Measurements from ENCODE around the gene TBC1D16.

DNA sequence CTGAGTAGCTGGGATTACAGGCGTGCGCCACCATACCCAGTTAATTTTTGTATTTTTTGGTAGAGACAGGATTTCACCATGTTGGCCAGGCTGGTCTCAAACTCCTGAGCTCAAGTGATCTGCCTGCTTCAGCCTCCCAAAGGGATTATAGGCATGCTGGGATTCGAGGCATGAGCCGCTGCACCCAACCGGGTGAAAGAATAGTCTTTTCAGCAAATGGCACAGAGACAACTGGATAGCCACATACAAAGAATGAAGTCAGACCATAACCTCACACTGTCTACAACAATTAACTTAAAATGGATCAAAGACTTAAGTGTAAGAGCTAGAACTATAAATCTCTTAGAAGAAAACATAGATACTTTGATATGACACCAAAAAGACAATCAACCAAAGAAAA lies 67.6 kb downstream of the TBC1D16 start:
- TF ChIP-seq, protein P1, sequence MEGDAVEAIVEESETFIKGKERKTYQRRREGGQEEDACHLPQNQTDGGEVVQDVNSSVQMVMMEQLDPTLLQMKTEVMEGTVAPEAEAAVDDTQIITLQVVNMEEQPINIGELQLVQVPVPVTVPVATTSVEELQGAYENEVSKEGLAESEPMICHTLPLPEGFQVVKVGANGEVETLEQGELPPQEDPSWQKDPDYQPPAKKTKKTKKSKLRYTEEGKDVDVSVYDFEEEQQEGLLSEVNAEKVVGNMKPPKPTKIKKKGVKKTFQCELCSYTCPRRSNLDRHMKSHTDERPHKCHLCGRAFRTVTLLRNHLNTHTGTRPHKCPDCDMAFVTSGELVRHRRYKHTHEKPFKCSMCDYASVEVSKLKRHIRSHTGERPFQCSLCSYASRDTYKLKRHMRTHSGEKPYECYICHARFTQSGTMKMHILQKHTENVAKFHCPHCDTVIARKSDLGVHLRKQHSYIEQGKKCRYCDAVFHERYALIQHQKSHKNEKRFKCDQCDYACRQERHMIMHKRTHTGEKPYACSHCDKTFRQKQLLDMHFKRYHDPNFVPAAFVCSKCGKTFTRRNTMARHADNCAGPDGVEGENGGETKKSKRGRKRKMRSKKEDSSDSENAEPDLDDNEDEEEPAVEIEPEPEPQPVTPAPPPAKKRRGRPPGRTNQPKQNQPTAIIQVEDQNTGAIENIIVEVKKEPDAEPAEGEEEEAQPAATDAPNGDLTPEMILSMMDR (IDR thresholded peaks at IDR 0.05), result no peak
- TF ChIP-seq POLR2AphosphoS5 (IDR thresholded peaks at IDR 0.05), result no peak

Data from breast epithelium (tissue), 3 donors.